K562 (cell line): ENCODE measurements around the gene ADAP1. TPM values are rescaled to one million over a fixed set of nuclear protein-coding genes. Genes with fewer than 3 reads are reported as not detected.

Source experiments
- CC2D1A ChIP-seq: fragments of 450-650 bp; IDR thresholded peaks from 2 replicates; pipeline ENCODE4 v1.6.1; 2017; ENCODE audit warnings: mild to moderate bottlenecking
- FOXM1 ChIP-seq, 2 experiments: fragments of 450-650 bp in 1 of 2; sonication (generic) in 1 of 2; formaldehyde crosslinking in 1 of 2; IDR thresholded peaks; 2 replicates each; pipeline versions ENCODE4 v1.6.1 to v1.9.0; 2017 to 2022; ENCODE audit warnings: low read depth in 2 of 2, mild to moderate bottlenecking in 2 of 2, missing genetic modification reagents in 1 of 2, moderate library complexity in 1 of 2
- GTF2B ChIP-seq: IDR thresholded peaks from 2 replicates; pipeline ENCODE4 v1.6.1; 2011; ENCODE audit not compliant: insufficient read length; ENCODE audit errors: extremely low read depth
- HMGN3 ChIP-seq: IDR thresholded peaks from 2 replicates; pipeline ENCODE4 v1.6.1; 2011; ENCODE audit warnings: borderline replicate concordance, low read depth, mild to moderate bottlenecking, mixed read lengths, low read length; ENCODE audit not compliant: insufficient read length; ENCODE audit errors: extremely low read depth
- MCM5 ChIP-seq: fragments of 450-650 bp; IDR thresholded peaks from 2 replicates; pipeline ENCODE4 v1.6.1; 2016; ENCODE audit warnings: low read depth
- NEUROD1 ChIP-seq: fragments of 150-350 bp; IDR thresholded peaks from 2 replicates; pipeline ENCODE4 v1.6.1; 2014; ENCODE audit warnings: borderline replicate concordance, low read length, low read depth; ENCODE audit not compliant: partially characterized antibody
- POLR2A ChIP-seq: fragments of 450-650 bp; conservative IDR thresholded peaks from 2 replicates; pipeline ENCODE4 v1.6.1; 2016
- RBBP5 ChIP-seq: fragments of 200-600 bp; sonication (generic); IDR thresholded peaks from 2 replicates; pipeline ENCODE4 v1.6.1; 2012; ENCODE audit warnings: borderline replicate concordance, mild to moderate bottlenecking, low read length, control low read depth, inconsistent platforms; ENCODE audit not compliant: insufficient read depth, poor library complexity, severe bottlenecking
- RUNX1 ChIP-seq: sonication (generic); IDR thresholded peaks from 2 replicates; pipeline ENCODE4 v1.6.1; 2016; ENCODE audit warnings: antibody characterized with exemption, low read depth
- SNAPC5 ChIP-seq: fragments of 250-450 bp; sonication (Bioruptor Pico); IDR thresholded peaks from 2 replicates; pipeline ENCODE4 v1.8.0; 2021; ENCODE audit warnings: moderate library complexity, mild to moderate bottlenecking, inconsistent platforms
- SOX6 ChIP-seq: fragments of 450-650 bp; IDR thresholded peaks from 2 replicates; pipeline ENCODE4 v1.6.1; 2014; ENCODE audit warnings: mild to moderate bottlenecking
- UBTF ChIP-seq, 2 experiments: IDR thresholded peaks; 2 replicates each; pipeline ENCODE4 v1.6.1; 2012; ENCODE audit warnings: improper control_type of control experiment in 2 of 2, low read depth in 2 of 2, low read length in 2 of 2, borderline replicate concordance in 1 of 2
- ZBTB34 ChIP-seq: fragments of 250-450 bp; sonication (Bioruptor Pico); IDR thresholded peaks from 2 replicates; pipeline ENCODE4 v1.8.0; 2021; ENCODE audit warnings: mild to moderate bottlenecking, moderate library complexity
- ZNF280A ChIP-seq: fragments of 450-650 bp; IDR thresholded peaks from 2 replicates; pipeline ENCODE4 v1.6.1; 2018; ENCODE audit warnings: mild to moderate bottlenecking, low read depth; ENCODE audit not compliant: partially characterized antibody
- ZNF511 ChIP-seq: sonication (generic); formaldehyde crosslinking; IDR thresholded peaks from 2 replicates; pipeline ENCODE4 v1.8.0; 2022; ENCODE audit warnings: mild to moderate bottlenecking, missing genetic modification reagents
- ZNF696 ChIP-seq: fragments of 250-450 bp; sonication (Bioruptor Pico); conservative IDR thresholded peaks from 2 replicates; pipeline ENCODE4 v1.4.0; 2020; ENCODE audit warnings: mild to moderate bottlenecking, moderate library complexity
- ZNF740 ChIP-seq, 3 experiments: fragments of 200-800 bp in 1 of 3; sonication (Bioruptor generic) in 1 of 3; sonication (generic) in 1 of 3; formaldehyde crosslinking in 1 of 3; IDR thresholded peaks; 2 replicates each; pipeline versions ENCODE4 v1.6.1 to v1.8.0; 2016 to 2022; ENCODE audit warnings: mild to moderate bottlenecking in 2 of 3, missing compliant biosample characterization in 2 of 3, missing genetic modification characterization in 2 of 3, missing genetic modification reagents in 1 of 3
- polyA plus RNA-seq, 8 experiments: library from polyadenylated mRNA; depleted of rRNA in 4 of 8; stranded (reverse) in 5 of 8; unstranded in 3 of 8; fragments of >200 nt; fragmentation: Nextera tagmentation in 2 of 8; fragmentation: Illumina TruSeq in 1 of 8; extraction: Ambion mirVana in 2 of 8; extraction: Trizol in 1 of 8; gene quantifications; 2 replicates each; pipeline versions ENCODE4 v1.2.1 to v1.2.3, GENCODE V29; 2011 to 2014; ENCODE audit warnings: inconsistent platforms in 1 of 8, missing spikeins in 1 of 8
- total RNA-seq, 7 experiments: library from RNA; depleted of rRNA in 6 of 7; stranded (reverse); fragments of >200 nt in 6 of 7; fragmentation: Illumina TruSeq in 2 of 7; extraction: Trizol in 2 of 7; gene quantifications; 2 replicates each; pipeline versions ENCODE4 v1.2.1 to v1.2.3, GENCODE V29; 2011 to 2021; ENCODE audit warnings: low replicate concordance in 1 of 7

Gene ADAP1
- total and polyA plus RNA-seq, 9 of the 15 experiments (the other 6 are each of a cell fraction or from before 2014, with no cell fraction given) = 0.27 to 1.4 (median 0.52) TPM; not detected in 3

GRCh38 chr7:992709-993607 is 38.5 kb upstream of the ADAP1 start (continued):
- TF ChIP-seq HMGN3 (peak; percentile 69), SNAPC5 (CRISPR knock-in tag) (no peak), UBTF (IDR thresholded peaks at IDR 0.05; ENCODE audit: borderline replicate concordance in 1 of 2, low read depth in 2 of 2, low read length in 2 of 2) (peak in 1 of 2 experiments; percentile 77; a peak in 1 of 4 replicates), POLR2A (no peak; the same call in 1 of the 2 replicates), RUNX1 (peak; percentile 68), SOX6 (peak; percentile 55; the same call in 1 of the 2 replicates), ZNF696 (no peak), GTF2B (no peak), RBBP5 (no peak), ZBTB34 (CRISPR knock-in tag) (no peak), CC2D1A (peak; percentile 89), ZNF511 (peak; percentile 2; the same call in 1 of the 2 replicates), NEUROD1 (peak; percentile 71), ZNF740 (CRISPR knock-in tag; IDR thresholded peaks at IDR 0.05) (peak; percentile 86), ZNF740 (tag; IDR thresholded peaks at IDR 0.05) (no peak), ZNF280A (no peak), MCM5 (no peak), FOXM1 (IDR thresholded peaks at IDR 0.05; ENCODE audit: low read depth) (no peak), FOXM1 (CRISPR knock-in tag; IDR thresholded peaks at IDR 0.05; ENCODE audit: low read depth) (no peak)
